Testis (tissue), 2 donors: ENCODE measurements around the gene PLOD1.

Experiments used
- POLR2A ChIP-seq: fragments of 450-650 bp; IDR thresholded peaks from one replicate; pipeline ENCODE4 v1.6.1; 2017; ENCODE audit warnings: antibody characterized with exemption, mild to moderate bottlenecking, moderate library complexity
- TF ChIP-seq, protein P1 (sequence below), 3 experiments: fragments of 450-650 bp in 2 of 3; fragments of 200-600 bp in 1 of 3; sonication (generic) in 1 of 3; IDR thresholded peaks; one replicate each; pipeline ENCODE4 v1.5.1; 2016 to 2019; ENCODE audit warnings: antibody characterized with exemption in 3 of 3, mild to moderate bottlenecking in 2 of 3, moderate library complexity in 1 of 3

DNA sequence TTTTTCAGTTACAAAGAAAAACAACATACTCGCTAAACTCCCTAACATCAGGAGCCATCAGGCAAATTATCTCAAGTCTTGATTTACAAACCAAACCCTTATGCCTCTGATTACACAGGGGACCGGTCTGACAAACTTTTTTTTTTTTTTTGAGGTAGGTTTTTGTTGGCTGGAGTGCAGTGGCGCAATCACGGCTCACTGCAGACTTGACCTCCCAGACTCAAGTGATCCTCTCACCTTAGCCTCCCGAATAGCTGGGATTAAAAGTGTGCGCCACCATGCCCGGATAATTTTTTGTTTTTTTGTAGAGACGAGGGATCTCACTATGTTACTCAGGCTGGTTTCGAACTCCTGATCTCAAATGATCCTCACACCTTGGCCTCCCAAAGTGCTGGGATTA lies 81.0 kb downstream of the PLOD1 start:
- TF ChIP-seq, protein P1, sequence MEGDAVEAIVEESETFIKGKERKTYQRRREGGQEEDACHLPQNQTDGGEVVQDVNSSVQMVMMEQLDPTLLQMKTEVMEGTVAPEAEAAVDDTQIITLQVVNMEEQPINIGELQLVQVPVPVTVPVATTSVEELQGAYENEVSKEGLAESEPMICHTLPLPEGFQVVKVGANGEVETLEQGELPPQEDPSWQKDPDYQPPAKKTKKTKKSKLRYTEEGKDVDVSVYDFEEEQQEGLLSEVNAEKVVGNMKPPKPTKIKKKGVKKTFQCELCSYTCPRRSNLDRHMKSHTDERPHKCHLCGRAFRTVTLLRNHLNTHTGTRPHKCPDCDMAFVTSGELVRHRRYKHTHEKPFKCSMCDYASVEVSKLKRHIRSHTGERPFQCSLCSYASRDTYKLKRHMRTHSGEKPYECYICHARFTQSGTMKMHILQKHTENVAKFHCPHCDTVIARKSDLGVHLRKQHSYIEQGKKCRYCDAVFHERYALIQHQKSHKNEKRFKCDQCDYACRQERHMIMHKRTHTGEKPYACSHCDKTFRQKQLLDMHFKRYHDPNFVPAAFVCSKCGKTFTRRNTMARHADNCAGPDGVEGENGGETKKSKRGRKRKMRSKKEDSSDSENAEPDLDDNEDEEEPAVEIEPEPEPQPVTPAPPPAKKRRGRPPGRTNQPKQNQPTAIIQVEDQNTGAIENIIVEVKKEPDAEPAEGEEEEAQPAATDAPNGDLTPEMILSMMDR (IDR thresholded peaks at IDR 0.05), result no peak
- TF ChIP-seq POLR2A, result no peak
